B cell (primary cell): ENCODE data around the gene SCAMP1. TPM values are rescaled to one million over a fixed set of nuclear protein-coding genes. Genes with fewer than 3 reads are reported as not detected.

ENCODE experiments used
- ATAC-seq: fragments of 200-7000 bp; cut with Tn5 transposase; one replicate; pipeline ENCODE4 v1.10.0; 2021; ENCODE audit warnings: low read depth, mild to moderate bottlenecking, moderate number of reproducible peaks, moderate library complexity
- CTCF ChIA-PET: fragments of 350-600 bp; sonication (Branson Sonifier 250); formaldehyde crosslinking; loops from one replicate; lab custom pipeline; 2021; ENCODE audit warnings: antibody characterized with exemption, inconsistent platforms; lab: Charles Lee
- POLR2A ChIA-PET: fragments of 350-600 bp; sonication (Branson Sonifier 250); formaldehyde crosslinking; loops from one replicate; lab custom pipeline; 2021; ENCODE audit warnings: antibody characterized with exemption; lab: Charles Lee
- DNase-seq: peaks from one replicate; pipeline ENCODE4 v3.0.0; 2013
- H2AFZ ChIP-seq: 2 replicates; pipeline ENCODE4 v1.6.1; 2012; ENCODE audit warnings: mild to moderate bottlenecking, low read depth, low read length; ENCODE audit not compliant: insufficient read depth, poor library complexity, severe bottlenecking
- H3K27ac ChIP-seq, 2 donors: 1 replicate in 1 of 2; 2 replicates in 1 of 2; pipeline ENCODE4 v1.5.1; 2012 to 2013; ENCODE audit warnings: low read length in 2 of 2, mild to moderate bottlenecking in 2 of 2, moderate library complexity in 1 of 2
- H3K27me3 ChIP-seq, 4 experiments: fragments of 200-600 bp in 1 of 4; sonication (generic) in 1 of 4; replicated peaks in 1 of 4; 1 replicate in 2 of 4; 2 replicates in 2 of 4; pipeline versions ENCODE4 v1.6.1 to v1.7.0; 2013 to 2016; ENCODE audit warnings: low read length in 3 of 4, mild to moderate bottlenecking in 2 of 4, mixed read lengths in 1 of 4, moderate library complexity in 1 of 4; ENCODE audit not compliant: insufficient read depth in 4 of 4, control insufficient read depth in 3 of 4; ENCODE audit errors: control extremely low read depth in 1 of 4
- H3K36me3 ChIP-seq, 2 experiments: replicated peaks in 1 of 2; 1 replicate in 1 of 2; 2 replicates in 1 of 2; pipeline versions ENCODE4 v1.6.1 to v1.7.1; 2013; ENCODE audit warnings: low read length in 1 of 2; ENCODE audit not compliant: insufficient read depth in 2 of 2, control insufficient read depth in 1 of 2; ENCODE audit errors: control extremely low read depth in 1 of 2, extremely low read depth in 1 of 2
- H3K4me1 ChIP-seq, 2 donors: fragments of 200-600 bp in 1 of 2; sonication (generic) in 1 of 2; 1 replicate in 1 of 2; 2 replicates in 1 of 2; pipeline versions ENCODE4 v1.5.1 to v1.6.1; 2013 to 2017; ENCODE audit warnings: low read length in 2 of 2; ENCODE audit not compliant: control insufficient read depth in 2 of 2, insufficient read depth in 2 of 2
- H3K4me2 ChIP-seq: replicated peaks from 2 replicates; pipeline ENCODE3; 2012; ENCODE audit warnings: mild to moderate bottlenecking, low read depth, low read length; ENCODE audit not compliant: poor library complexity, severe bottlenecking
- H3K4me3 ChIP-seq, 5 experiments: fragments of 200-600 bp in 1 of 5; sonication (generic) in 1 of 5; 1 replicate in 3 of 5; 2 replicates in 2 of 5; pipeline versions ENCODE4 v1.5.1 to v1.7.0; 2011 to 2016; ENCODE audit warnings: low read length in 4 of 5, mild to moderate bottlenecking in 4 of 5, low read depth in 2 of 5, control low read depth in 1 of 5, moderate library complexity in 1 of 5; ENCODE audit not compliant: insufficient read depth in 1 of 5; ENCODE audit errors: control extremely low read depth in 1 of 5, extremely low read depth in 1 of 5
- H3K79me2 ChIP-seq: fragments of 200-600 bp; sonication (generic); one replicate; pipeline ENCODE4 v1.6.0; 2016; ENCODE audit warnings: low read length; ENCODE audit not compliant: control insufficient read depth, insufficient read depth
- H3K9ac ChIP-seq: fragments of 200-600 bp; sonication (generic); 2 replicates; pipeline ENCODE4 v1.6.1; 2017; ENCODE audit warnings: mild to moderate bottlenecking, low read length, moderate library complexity
- H3K9me3 ChIP-seq, 3 donors: one replicate each; pipeline versions ENCODE4 v1.6.1 to v1.7.1; 2013; ENCODE audit warnings: low read length in 2 of 3; ENCODE audit not compliant: control insufficient read depth in 2 of 3, insufficient read depth in 1 of 3; ENCODE audit errors: control extremely low read depth in 1 of 3
- H4K20me1 ChIP-seq: 2 replicates; pipeline ENCODE4 v1.6.0; 2012; ENCODE audit warnings: mild to moderate bottlenecking, low read length; ENCODE audit not compliant: insufficient read depth, control insufficient read depth, poor library complexity, severe bottlenecking
- H3K27ac Mint-ChIP-seq: one replicate; pipeline ENCODE4 v1.8.0; 2021; ENCODE audit warnings: mixed read lengths
- H3K27me3 Mint-ChIP-seq: one replicate; pipeline ENCODE4 v1.8.0; 2021; ENCODE audit warnings: mixed read lengths
- H3K4me1 Mint-ChIP-seq: one replicate; pipeline ENCODE4 v1.8.0; 2021; ENCODE audit warnings: mixed read lengths
- H3K4me3 Mint-ChIP-seq: one replicate; pipeline ENCODE4 v1.8.0; 2021; ENCODE audit warnings: mixed read lengths
- H3K9me3 Mint-ChIP-seq: one replicate; pipeline ENCODE4 v1.8.0; 2022; ENCODE audit warnings: mixed read lengths; ENCODE audit not compliant: insufficient read depth
- EZH2 ChIP-seq: IDR thresholded peaks from 2 replicates; pipeline ENCODE4 v1.6.1; 2012; ENCODE audit warnings: borderline replicate concordance, low read depth, mild to moderate bottlenecking, moderate library complexity, low read length; ENCODE audit not compliant: insufficient read depth, poor library complexity, severe bottlenecking
- WGBS: methylation state at CpG from one replicate; pipeline ENCODE4 v1.1.5; 2013; ENCODE audit warnings: missing lambda C conversion rate; ENCODE audit not compliant: insufficient coverage; 5-methylcytosine and 5-hydroxymethylcytosine counted together
- intact Hi-C: fragments of 100-400 bp; cut with micrococcal nuclease; formaldehyde crosslinking; loops from one replicate; pipeline ENCODE4 v1.10.0; 2022
- polyA plus RNA-seq: library from polyadenylated mRNA; depleted of rRNA; stranded (reverse); fragments of >200 nt; gene quantifications from 2 replicates; pipeline ENCODE4 v1.2.3, GENCODE V29; 2012
- total RNA-seq, 2 donors: library from RNA; stranded (reverse); fragments of 120-200 nt in 1 of 2; gene quantifications; 1 replicate in 1 of 2; 2 replicates in 1 of 2; pipeline versions ENCODE4 v1.2.3 to v1.2.4, GENCODE V29; 2013 to 2022
- TF ChIP-seq, protein P1 (sequence below): fragments of 200-600 bp; IDR thresholded peaks from one replicate; pipeline ENCODE4 v1.8.0; 2022; ENCODE audit warnings: antibody characterized with exemption, mild to moderate bottlenecking

The SCAMP1 gene
- total and polyA plus RNA-seq, 2 donors (not counting 1 experiment from before 2014, with no cell fraction given): 3.8 to 25.4 TPM

DNA sequence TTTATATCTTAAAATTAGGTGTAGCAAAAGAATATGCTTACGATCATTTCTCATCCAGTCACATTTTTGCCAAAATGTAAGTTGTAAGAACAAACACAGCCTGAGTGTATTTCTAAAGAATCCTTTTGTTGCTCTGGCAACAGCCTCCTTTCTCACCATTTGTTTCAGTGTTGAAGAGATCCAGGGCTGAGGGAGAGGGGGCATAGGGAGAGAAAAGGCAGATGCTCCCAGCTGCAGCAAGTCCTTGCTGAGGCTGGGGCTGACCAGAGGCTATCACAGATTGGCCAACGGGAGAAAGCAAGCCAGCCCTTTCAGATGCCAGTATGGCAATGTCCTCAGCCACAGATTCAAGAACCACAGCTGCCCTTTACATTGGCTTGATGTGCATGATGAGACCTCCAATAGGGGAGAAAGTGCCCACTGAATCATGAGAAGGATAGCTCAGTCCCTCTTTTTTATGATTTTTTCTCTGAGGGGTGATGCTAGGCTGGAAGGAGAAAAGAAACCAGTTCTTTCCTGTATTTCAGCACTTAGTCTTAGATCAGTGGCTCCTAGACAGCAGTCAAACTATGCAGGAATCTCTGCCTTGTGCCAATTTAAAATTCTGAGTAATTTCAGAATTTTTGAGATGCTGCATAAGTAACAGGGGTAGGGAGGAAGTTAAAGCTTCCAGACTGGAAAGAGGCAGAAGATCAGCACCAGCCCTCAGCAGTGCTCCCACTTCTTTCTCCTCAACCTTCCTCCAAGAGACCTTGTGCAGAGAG is 146.0 kb downstream of the SCAMP1 start:
- no peaks in the 10 kb centered on the region for H3K9me3 Mint-ChIP-seq
- peaks cover 40% of the 10 kb centered on the region for H3K4me1 Mint-ChIP-seq
- Histone ChIP-seq H3K4me1 (peaks cover 22 to 28% of the 10 kb centered on the region in 2 donors), H3K36me3 (no peaks in the 10 kb centered on the region), H2AFZ (no peak overlapping the region), H3K4me2 (no peak overlapping the region), H3K27ac (no peak overlapping the region), H3K9me3 (peaks cover 0 to 3% (median 0%) of the 10 kb centered on the region in 3 donors), H4K20me1 (no peaks in the 10 kb centered on the region), H3K27me3 (peaks cover 0 to 10% (median 5%) of the 10 kb centered on the region in 4 experiments), H3K4me3 (no peak overlapping the region), H3K79me2 (peaks cover 4% of the 10 kb centered on the region), H3K9ac (no peak overlapping the region)
- no peak overlapping the region for H3K27ac Mint-ChIP-seq
- ATAC-seq (no peak), DNase-seq (no peak)
- 71% methylated on average over 1 of the region's 2 CpGs for WGBS
- no peak for TF ChIP-seq EZH2
- TF ChIP-seq, protein P1, sequence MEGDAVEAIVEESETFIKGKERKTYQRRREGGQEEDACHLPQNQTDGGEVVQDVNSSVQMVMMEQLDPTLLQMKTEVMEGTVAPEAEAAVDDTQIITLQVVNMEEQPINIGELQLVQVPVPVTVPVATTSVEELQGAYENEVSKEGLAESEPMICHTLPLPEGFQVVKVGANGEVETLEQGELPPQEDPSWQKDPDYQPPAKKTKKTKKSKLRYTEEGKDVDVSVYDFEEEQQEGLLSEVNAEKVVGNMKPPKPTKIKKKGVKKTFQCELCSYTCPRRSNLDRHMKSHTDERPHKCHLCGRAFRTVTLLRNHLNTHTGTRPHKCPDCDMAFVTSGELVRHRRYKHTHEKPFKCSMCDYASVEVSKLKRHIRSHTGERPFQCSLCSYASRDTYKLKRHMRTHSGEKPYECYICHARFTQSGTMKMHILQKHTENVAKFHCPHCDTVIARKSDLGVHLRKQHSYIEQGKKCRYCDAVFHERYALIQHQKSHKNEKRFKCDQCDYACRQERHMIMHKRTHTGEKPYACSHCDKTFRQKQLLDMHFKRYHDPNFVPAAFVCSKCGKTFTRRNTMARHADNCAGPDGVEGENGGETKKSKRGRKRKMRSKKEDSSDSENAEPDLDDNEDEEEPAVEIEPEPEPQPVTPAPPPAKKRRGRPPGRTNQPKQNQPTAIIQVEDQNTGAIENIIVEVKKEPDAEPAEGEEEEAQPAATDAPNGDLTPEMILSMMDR: no peak
- ChIA-PET CTCF (no interaction called here), POLR2A (no interaction called here)
- intact Hi-C loops: loop anchor here (5.0 kb wide), 1 partner anchor 34 kb away; no protein-coding TSS in a partner anchor
- H3K4me3 Mint-ChIP-seq: no peak overlapping the region
- H3K27me3 Mint-ChIP-seq: no peaks in the 10 kb centered on the region

DNA sequence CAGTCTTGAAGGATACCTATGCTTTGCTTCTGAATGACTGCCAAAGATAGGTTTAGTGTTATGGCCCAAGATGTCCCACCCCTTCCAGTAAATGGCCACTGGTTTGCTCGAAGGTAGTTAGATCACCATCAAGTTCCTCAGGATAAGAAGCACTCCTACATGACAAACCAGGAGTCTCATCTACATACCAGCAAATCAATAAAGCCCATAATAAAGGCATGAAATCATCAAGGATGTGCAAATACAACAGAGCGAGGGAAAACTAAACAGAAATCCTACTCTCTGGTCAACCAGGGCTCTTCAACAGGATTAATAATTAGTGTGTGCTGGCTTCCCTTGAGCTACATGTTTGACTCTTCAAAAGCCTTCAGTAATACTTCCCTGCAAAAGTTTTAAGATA is 147.1 kb downstream of the SCAMP1 start:
- Histone ChIP-seq H3K27ac (no peak overlapping the region), H3K4me1 (peaks cover 25% of the 10 kb centered on the region in 2 donors), H3K4me3 (no peak overlapping the region), H3K4me2 (no peak overlapping the region), H3K36me3 (no peaks in the 10 kb centered on the region), H3K79me2 (peaks cover 4% of the 10 kb centered on the region), H3K9me3 (peaks cover 0 to 3% (median 0%) of the 10 kb centered on the region in 3 donors), H4K20me1 (no peaks in the 10 kb centered on the region), H3K9ac (no peak overlapping the region), H3K27me3 (peaks cover 0 to 12% (median 5%) of the 10 kb centered on the region in 4 experiments), H2AFZ (no peak overlapping the region)
- TF ChIP-seq, protein P1: no peak
- no peak for TF ChIP-seq EZH2
- DNase-seq: no peak
- no peaks in the 10 kb centered on the region for H3K9me3 Mint-ChIP-seq
- H3K27ac Mint-ChIP-seq: no peak overlapping the region
- 80% methylated on average over 1 of the region's 2 CpGs for WGBS
- no peak for ATAC-seq
- no peaks in the 10 kb centered on the region for H3K27me3 Mint-ChIP-seq
- intact Hi-C loops: loop anchor here (5.0 kb wide), 1 partner anchor 35 kb away; no protein-coding TSS in a partner anchor
- POLR2A ChIA-PET: no interaction called here
- CTCF ChIA-PET: no interaction called here
- no peak overlapping the region for H3K4me3 Mint-ChIP-seq
- H3K4me1 Mint-ChIP-seq: peaks cover 37% of the 10 kb centered on the region
